Hepatocyte (in vitro differentiated cells): ENCODE measurements around the gene MRPL14.

Experiments used
- EZH2 ChIP-seq: fragments of 200-600 bp; sonication (generic); IDR thresholded peaks from 2 replicates; pipeline ENCODE4 v1.6.1; 2016; ENCODE audit warnings: antibody characterized with exemption, mild to moderate bottlenecking, borderline replicate concordance
- EZH2phosphoT487 ChIP-seq: fragments of 200-600 bp; sonication (generic); IDR thresholded peaks from one replicate; pipeline ENCODE4 v1.6.1; 2018; ENCODE audit warnings: antibody characterized with exemption, mild to moderate bottlenecking, low read depth, moderate library complexity; ENCODE audit not compliant: unreplicated experiment, severe bottlenecking

DNA sequence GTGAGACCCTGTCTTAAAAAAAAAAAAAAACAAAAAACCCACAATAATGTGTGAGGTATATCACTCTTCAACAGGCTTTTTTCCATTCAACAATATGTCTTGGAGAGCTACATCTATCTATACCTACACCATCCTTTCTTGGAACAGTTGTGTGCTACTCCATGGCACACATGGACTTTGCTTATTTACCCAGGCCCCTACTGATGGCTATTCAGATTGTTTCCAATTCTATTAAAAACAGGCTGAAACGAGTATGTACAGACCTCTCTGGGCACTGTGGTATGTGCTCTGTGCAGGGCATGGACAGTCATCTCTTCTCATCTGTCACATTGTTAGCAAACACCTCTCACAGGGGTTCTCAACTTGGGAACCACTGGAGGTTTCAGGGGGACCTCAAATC, 28.1 kb downstream of the MRPL14 start:
- no peak for TF ChIP-seq EZH2phosphoT487
- no peak for TF ChIP-seq EZH2
